ENCODE data around the gene PDCD6IP. TPM values are rescaled to one million over a fixed set of nuclear protein-coding genes. Genes with fewer than 3 reads are reported as not detected.

Gene PDCD6IP
- polyA plus RNA-seq, 1 donor from 2014 or later = 196 TPM

- Histone ChIP-seq H3K9me3 (ENCODE audit: low read length) (no peaks in the 10 kb centered on the region), H3K4me2 (ENCODE audit: low read length) (no peak overlapping the region), H3K27ac (ENCODE audit: low read length) (no peak overlapping the region), H4K20me1 (ENCODE audit: insufficient read depth) (no peaks in the 10 kb centered on the region), H3K9ac (ENCODE audit: low read length) (no peak overlapping the region), H3K9me2 (ENCODE audit: insufficient read depth, low read length) (no peaks in the 10 kb centered on the region), H2AFZ (ENCODE audit: low read depth, low read length) (no peak overlapping the region), H3K36me3 (ENCODE audit: insufficient read depth, low read length) (no peaks in the 10 kb centered on the region), H3K4me3 (ENCODE audit: low read length) (no peak overlapping the region), H3K27me3 (ENCODE audit: insufficient read depth, low read depth, low read length) (no peaks in the 10 kb centered on the region), H3K79me2 (replicated peaks; ENCODE audit: insufficient read depth, low read length) (no peaks in the 10 kb centered on the region), H3F3A (ENCODE audit: insufficient read depth, low read length, poor library complexity, severe bottlenecking) (no peaks in the 10 kb centered on the region)
- TF ChIP-seq RAD21 (conservative IDR thresholded peaks at IDR 0.05) (no peak), REST (IDR thresholded peaks at IDR 0.05; ENCODE audit: borderline replicate concordance) (no peak), POLR2AphosphoS5 (IDR thresholded peaks at IDR 0.05) (no peak), CTCF (IDR thresholded peaks at IDR 0.05; ENCODE audit: poor library complexity, severe bottlenecking) (no peak), SMC3 (conservative IDR thresholded peaks at IDR 0.05; ENCODE audit: poor library complexity) (no peak), EP300 (conservative IDR thresholded peaks at IDR 0.05; ENCODE audit: poor library complexity, severe bottlenecking) (no peak), EZH2 (IDR thresholded peaks at IDR 0.05; ENCODE audit: borderline replicate concordance, insufficient read depth, low read length, poor library complexity, severe bottlenecking) (no peak), MXI1 (conservative IDR thresholded peaks at IDR 0.05; ENCODE audit: poor library complexity, severe bottlenecking) (no peak), TAF1 (IDR thresholded peaks at IDR 0.05; ENCODE audit: low read depth) (no peak)
These were observed 9.1 kb upstream of the PDCD6IP start for GRCh38 chr3:33789183-33789954.

GRCh38 chr3:33790091-33790490 lies 8.3 kb upstream of the PDCD6IP start:
- H3K9me3 ChIP-seq (ENCODE audit: low read length) = no peaks in the 10 kb centered on the region
- H3K9me2 ChIP-seq (ENCODE audit: insufficient read depth, low read length) = no peaks in the 10 kb centered on the region
- H3F3A ChIP-seq (ENCODE audit: insufficient read depth, low read length, poor library complexity, severe bottlenecking) = no peaks in the 10 kb centered on the region
- no peak overlapping the region for H3K27ac ChIP-seq (ENCODE audit: low read length)
- H3K36me3 ChIP-seq (ENCODE audit: insufficient read depth, low read length) = no peaks in the 10 kb centered on the region
- H3K27me3 ChIP-seq (ENCODE audit: insufficient read depth, low read depth, low read length) = no peaks in the 10 kb centered on the region
- H4K20me1 ChIP-seq (ENCODE audit: insufficient read depth) = no peaks in the 10 kb centered on the region
- H3K4me3 ChIP-seq (ENCODE audit: low read length) = no peak overlapping the region
- H3K4me2 ChIP-seq (ENCODE audit: low read length) = no peak overlapping the region
- TF ChIP-seq CTCF (IDR thresholded peaks at IDR 0.05; ENCODE audit: poor library complexity, severe bottlenecking) (no peak), EP300 (conservative IDR thresholded peaks at IDR 0.05; ENCODE audit: poor library complexity, severe bottlenecking) (no peak), RAD21 (conservative IDR thresholded peaks at IDR 0.05) (no peak), POLR2AphosphoS5 (IDR thresholded peaks at IDR 0.05) (no peak), EZH2 (IDR thresholded peaks at IDR 0.05; ENCODE audit: borderline replicate concordance, insufficient read depth, low read length, poor library complexity, severe bottlenecking) (no peak), REST (IDR thresholded peaks at IDR 0.05; ENCODE audit: borderline replicate concordance) (no peak), TAF1 (IDR thresholded peaks at IDR 0.05; ENCODE audit: low read depth) (no peak), MXI1 (conservative IDR thresholded peaks at IDR 0.05; ENCODE audit: poor library complexity, severe bottlenecking) (no peak), SMC3 (conservative IDR thresholded peaks at IDR 0.05; ENCODE audit: poor library complexity) (no peak)
- no peak overlapping the region for H3K9ac ChIP-seq (ENCODE audit: low read length)
- H2AFZ ChIP-seq (ENCODE audit: low read depth, low read length) = no peak overlapping the region
- no peaks in the 10 kb centered on the region for H3K79me2 ChIP-seq (replicated peaks; ENCODE audit: insufficient read depth, low read length)
